GM23338 (cell line): ENCODE data around the gene NAXE. TPM values are rescaled to one million over a fixed set of nuclear protein-coding genes. Genes with fewer than 3 reads are reported as not detected.

ENCODE experiments used
- ATAC-seq: fragments of 200-7000 bp; cut with Tn5 transposase; 3 replicates; pipeline ENCODE4 v1.9.1; 2020
- DNase-seq: peaks from one replicate; pipeline ENCODE4 v3.0.0-alpha.2; 2015; ENCODE audit warnings: low spot score
- H2AFZ ChIP-seq: fragments of 200-600 bp; sonication (generic); 2 replicates; pipeline ENCODE4 v1.8.0; 2016; ENCODE audit warnings: antibody characterized with exemption, mild to moderate bottlenecking, moderate library complexity
- H3F3A ChIP-seq: fragments of 200-600 bp; sonication (generic); replicated peaks from 2 replicates; pipeline ENCODE4 v1.8.0; 2017; ENCODE audit warnings: antibody characterized with exemption, mixed run types, low read depth
- H3K27ac ChIP-seq: fragments of 200-600 bp; sonication (generic); 2 replicates; pipeline ENCODE4 v1.6.1; 2016; ENCODE audit warnings: low read depth
- H3K27me3 ChIP-seq: fragments of 200-600 bp; sonication (generic); 2 replicates; pipeline ENCODE4 v1.8.0; 2016; ENCODE audit warnings: mild to moderate bottlenecking, mixed run types, moderate library complexity; ENCODE audit not compliant: insufficient read depth
- H3K36me3 ChIP-seq: fragments of 200-600 bp; sonication (generic); 2 replicates; pipeline ENCODE4 v1.8.0; 2016; ENCODE audit warnings: mild to moderate bottlenecking; ENCODE audit not compliant: insufficient read depth
- H3K4me1 ChIP-seq: fragments of 200-600 bp; sonication (generic); 2 replicates; pipeline ENCODE4 v1.8.0; 2016; ENCODE audit warnings: mild to moderate bottlenecking, moderate library complexity; ENCODE audit not compliant: insufficient read depth
- H3K4me2 ChIP-seq: fragments of 200-600 bp; sonication (generic); 2 replicates; pipeline ENCODE4 v1.7.1; 2017; ENCODE audit warnings: mixed run types
- H3K4me3 ChIP-seq: fragments of 200-600 bp; sonication (generic); 2 replicates; pipeline ENCODE4 v1.6.1; 2016; ENCODE audit warnings: mixed run types
- H3K79me2 ChIP-seq: fragments of 200-600 bp; sonication (generic); replicated peaks from 2 replicates; pipeline ENCODE4 v1.8.0; 2017; ENCODE audit warnings: mild to moderate bottlenecking; ENCODE audit not compliant: insufficient read depth
- H3K9me2 ChIP-seq: fragments of 200-600 bp; sonication (generic); 2 replicates; pipeline ENCODE4 v1.8.0; 2017; ENCODE audit not compliant: insufficient read depth
- H4K20me1 ChIP-seq: fragments of 200-600 bp; sonication (generic); replicated peaks from 2 replicates; pipeline ENCODE4 v1.8.0; 2017; ENCODE audit warnings: mild to moderate bottlenecking; ENCODE audit not compliant: insufficient read depth
- H3K27ac Mint-ChIP-seq: 2 replicates; pipeline ENCODE4 v1.8.0; 2020; ENCODE audit warnings: inconsistent platforms, mild to moderate bottlenecking, moderate library complexity, mixed read lengths
- H3K27me3 Mint-ChIP-seq: 3 replicates; pipeline ENCODE4 v1.8.0; 2022; ENCODE audit warnings: low read depth, mild to moderate bottlenecking, moderate library complexity, mixed read lengths, inconsistent platforms; ENCODE audit not compliant: insufficient read depth, poor library complexity
- H3K36me3 Mint-ChIP-seq: 3 replicates; pipeline ENCODE4 v1.8.0; 2021; ENCODE audit warnings: low read depth, mild to moderate bottlenecking, inconsistent platforms, moderate library complexity, mixed read lengths
- H3K4me1 Mint-ChIP-seq: 3 replicates; pipeline ENCODE4 v1.8.0; 2020; ENCODE audit warnings: mild to moderate bottlenecking, inconsistent platforms, mixed read lengths
- H3K4me3 Mint-ChIP-seq: 3 replicates; pipeline ENCODE4 v1.8.0; 2021; ENCODE audit warnings: moderate library complexity, mild to moderate bottlenecking, inconsistent platforms, mixed read lengths
- H3K9me3 Mint-ChIP-seq: 3 replicates; pipeline ENCODE4 v1.8.0; 2020; ENCODE audit warnings: moderate library complexity, mild to moderate bottlenecking, inconsistent platforms, mixed read lengths
- CREB1 ChIP-seq: fragments of 250-450 bp; sonication (Bioruptor Pico); IDR thresholded peaks from 2 replicates; pipeline ENCODE4 v1.5.0; 2020; ENCODE audit warnings: low read depth, mild to moderate bottlenecking, moderate library complexity
- CTCF ChIP-seq, 2 experiments: fragments of 200-600 bp in 1 of 2; sonication (generic) in 1 of 2; conservative IDR thresholded peaks; 2 replicates each; pipeline versions ENCODE4 v1.5.1 to v1.6.1; 2016 to 2017; ENCODE audit warnings: antibody characterized with exemption in 2 of 2, low read depth in 2 of 2, mild to moderate bottlenecking in 2 of 2, moderate library complexity in 1 of 2
- ETS1 ChIP-seq: IDR thresholded peaks from 2 replicates; pipeline ENCODE4 v1.6.1; 2016; ENCODE audit warnings: antibody characterized with exemption
- EZH2 ChIP-seq: fragments of 200-600 bp; sonication (generic); IDR thresholded peaks from one replicate; pipeline ENCODE4 v1.8.0; 2017; ENCODE audit warnings: antibody characterized with exemption, mild to moderate bottlenecking, low read depth; ENCODE audit not compliant: unreplicated experiment
- EZH2phosphoT487 ChIP-seq: fragments of 200-600 bp; sonication (generic); IDR thresholded peaks from one replicate; pipeline ENCODE4 v1.8.1; 2018; ENCODE audit warnings: antibody characterized with exemption; ENCODE audit not compliant: unreplicated experiment
- JUNB ChIP-seq: IDR thresholded peaks from one replicate; pipeline ENCODE4 v1.6.1; 2016; ENCODE audit warnings: antibody characterized with exemption; ENCODE audit not compliant: unreplicated experiment
- NANOG ChIP-seq: IDR thresholded peaks from 2 replicates; pipeline ENCODE4 v1.6.1; 2016; ENCODE audit warnings: antibody characterized with exemption, borderline replicate concordance
- POLR2AphosphoS5 ChIP-seq: IDR thresholded peaks from 2 replicates; pipeline ENCODE4 v1.6.1; 2016; ENCODE audit warnings: antibody characterized with exemption, low read depth
- REST ChIP-seq: IDR thresholded peaks from one replicate; pipeline ENCODE4 v1.6.1; 2018; ENCODE audit warnings: antibody characterized with exemption; ENCODE audit not compliant: unreplicated experiment
- STAT1 ChIP-seq: IDR thresholded peaks from one replicate; pipeline ENCODE4 v1.6.1; 2016; ENCODE audit warnings: antibody characterized with exemption; ENCODE audit not compliant: unreplicated experiment
- ZNF114 ChIP-seq: fragments of 250-450 bp; sonication (Bioruptor Pico); IDR thresholded peaks from 2 replicates; pipeline ENCODE4 v1.5.0; 2020; ENCODE audit warnings: mild to moderate bottlenecking, moderate library complexity
- ZNF331 ChIP-seq: fragments of 250-450 bp; sonication (Bioruptor Pico); IDR thresholded peaks from 2 replicates; pipeline ENCODE4 v1.5.0; 2020; ENCODE audit warnings: low read depth, mild to moderate bottlenecking, moderate library complexity
- polyA plus RNA-seq: library from polyadenylated mRNA; unstranded; fragments of >200 nt; fragmentation: Nextera tagmentation; extraction: Ambion mirVana; gene quantifications from 2 replicates; pipeline ENCODE4 v1.2.1, GENCODE V29; 2016
- total RNA-seq: library from RNA; depleted of rRNA; stranded (reverse); fragments of >200 nt; shearing (Covaris generic); gene quantifications from 2 replicates; pipeline ENCODE4 v1.2.3, GENCODE V29; 2014

The NAXE gene
- total and polyA plus RNA-seq, 2 experiments from 2014 or later = 82.1 to 87.5 TPM

GRCh38 chr1:156559086-156559796 lies 32.3 kb upstream of the NAXE start (continued):
- TF ChIP-seq ETS1 (no peak), CREB1 (CRISPR knock-in tag) (no peak), EZH2phosphoT487 (no peak), CTCF (conservative IDR thresholded peaks at IDR 0.05; ENCODE audit: low read depth in 2 of 2) (no peak), POLR2AphosphoS5 (no peak), REST (no peak), EZH2 (no peak)

GRCh38 chr1:156559797-156560385 lies 31.7 kb upstream of the NAXE start:
- Mint-ChIP-seq H3K27me3 (peaks cover 3% of the 10 kb centered on the region), H3K36me3 (peaks cover 39% of the 10 kb centered on the region), H3K4me3 (no peak overlapping the region), H3K9me3 (no peaks in the 10 kb centered on the region), H3K27ac (no peak overlapping the region), H3K4me1 (no peaks in the 10 kb centered on the region)
- Histone ChIP-seq H3K4me3 (no peak overlapping the region), H4K20me1 (no peaks in the 10 kb centered on the region; the same call in 1 of the 2 replicates), H3K27me3 (no peaks in the 10 kb centered on the region), H3K27ac (no peak overlapping the region), H3K4me1 (no peaks in the 10 kb centered on the region), H3K9me2 (no peaks in the 10 kb centered on the region), H2AFZ (no peak overlapping the region), H3K36me3 (peaks cover 21% of the 10 kb centered on the region; the same call in 1 of the 2 replicates), H3K79me2 (no peaks in the 10 kb centered on the region), H3F3A (no peaks in the 10 kb centered on the region), H3K4me2 (no peak overlapping the region)
- DNase-seq = no peak
- no peak for ATAC-seq
- TF ChIP-seq ZNF331 (CRISPR knock-in tag) = no peak
- TF ChIP-seq JUNB = no peak
- no peak for TF ChIP-seq ZNF114 (CRISPR knock-in tag)
- TF ChIP-seq STAT1 = no peak
- TF ChIP-seq EZH2 = no peak
- no peak for TF ChIP-seq CREB1 (CRISPR knock-in tag)
- no peak for TF ChIP-seq NANOG
- TF ChIP-seq ETS1 = no peak
